ENCODE measurements around the gene SP6. TPM values are rescaled to one million over a fixed set of nuclear protein-coding genes. Genes with fewer than 3 reads are reported as not detected.

SP6 gene
- total RNA-seq, 2 experiments from 2014 or later: 0.10 to 0.19 TPM

DNA sequence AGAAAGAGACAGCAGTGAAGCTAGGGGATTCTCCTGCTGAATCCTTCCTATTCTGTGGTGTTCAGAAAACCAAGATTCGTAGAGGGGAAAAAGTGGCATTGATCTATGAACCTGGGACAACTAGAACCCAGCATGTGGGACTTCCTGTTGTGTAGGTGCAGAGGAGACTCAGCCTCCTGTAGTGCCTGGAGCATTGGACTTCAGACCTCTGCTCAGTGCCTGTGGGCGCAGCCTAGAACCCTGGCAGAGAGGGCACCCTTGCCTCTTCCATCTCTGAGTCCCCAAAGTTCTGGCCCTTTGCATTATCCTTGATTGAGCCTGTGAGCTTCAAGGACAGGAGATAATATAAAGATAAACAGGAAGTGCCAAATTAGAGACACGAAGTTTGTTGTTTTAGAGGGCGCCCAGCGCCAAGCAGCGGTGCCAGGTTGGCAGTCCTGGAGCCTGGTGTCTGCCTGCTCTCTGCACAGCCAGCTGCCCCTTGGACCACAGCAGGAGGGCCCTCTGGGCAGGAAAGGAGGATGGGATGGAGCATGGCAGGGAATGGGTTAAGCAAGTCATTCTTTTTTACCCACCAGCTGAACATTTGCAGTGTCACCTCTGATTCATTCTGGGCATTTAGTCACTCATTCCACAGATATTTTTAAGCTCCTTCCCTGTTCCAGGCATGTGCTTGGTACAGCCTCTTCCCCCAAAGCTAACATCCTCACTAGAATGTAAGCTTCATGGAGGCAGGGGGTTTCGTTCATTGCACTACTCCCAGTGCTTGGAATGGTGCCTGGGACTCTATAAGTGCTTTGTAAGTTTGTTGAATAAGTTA is 11.9 kb upstream of the SP6 start:
- H3K27me3 Mint-ChIP-seq (ENCODE audit: low read depth): no peaks in the 10 kb centered on the region
- H3K4me3 Mint-ChIP-seq: no peak overlapping the region
- intact Hi-C loops (cut with micrococcal nuclease): no loop called here
- no peak for DNase-seq
- CTCF ChIA-PET: interaction anchor here (0.6 to 1.6 kb wide), 5 partner anchors 15 to 624 kb away, joined by 3 to 6 read pairs (median 5); no protein-coding TSS in a partner anchor
- H3K36me3 Mint-ChIP-seq (ENCODE audit: low read depth): no peaks in the 10 kb centered on the region
- no peaks in the 10 kb centered on the region for H3K9me3 Mint-ChIP-seq
- H3K27ac Mint-ChIP-seq: no peak overlapping the region
- H3K4me1 Mint-ChIP-seq (ENCODE audit: low read depth): peaks cover 21% of the 10 kb centered on the region

- Mint-ChIP-seq H3K4me3 (no peak overlapping the region), H3K36me3 (ENCODE audit: low read depth) (no peaks in the 10 kb centered on the region), H3K9me3 (no peaks in the 10 kb centered on the region), H3K4me1 (ENCODE audit: low read depth) (peaks cover 20% of the 10 kb centered on the region), H3K27me3 (ENCODE audit: low read depth) (peaks cover 4% of the 10 kb centered on the region), H3K27ac (no peak overlapping the region)
- DNase-seq: no peak
- intact Hi-C loops (cut with micrococcal nuclease): no loop called here
- CTCF ChIA-PET: interaction anchor here (1.1 to 1.8 kb wide), 4 partner anchors 13 to 25 kb away, joined by 4 to 6 read pairs (median 5); partner anchors contain the start of gene SCRN2
These were observed 9.4 kb upstream of the SP6 start for GRCh38 chr17:47860386-47860785.

GRCh38 chr17:47857551-47858455 is 6.8 kb upstream of the SP6 start:
- no peaks in the 10 kb centered on the region for H3K36me3 Mint-ChIP-seq (ENCODE audit: low read depth)
- no peaks in the 10 kb centered on the region for H3K9me3 Mint-ChIP-seq
- CTCF ChIA-PET: interaction anchor here (0.8 to 1.7 kb wide), 4 partner anchors 9 to 216 kb away, joined by 3 to 8 read pairs (median 4); no protein-coding TSS in a partner anchor
- no peak overlapping the region for H3K4me3 Mint-ChIP-seq
- H3K27ac Mint-ChIP-seq: no peak overlapping the region
- peaks cover 28% of the 10 kb centered on the region for H3K27me3 Mint-ChIP-seq (ENCODE audit: low read depth)
- no peak for DNase-seq
- H3K4me1 Mint-ChIP-seq (ENCODE audit: low read depth): peaks cover 4% of the 10 kb centered on the region
- intact Hi-C loops (cut with micrococcal nuclease): no loop called here

GRCh38 chr17:47856830-47857229 is 5.9 kb upstream of the SP6 start:
- Mint-ChIP-seq H3K27me3 (ENCODE audit: low read depth) (peaks cover 38% of the 10 kb centered on the region), H3K4me3 (no peak overlapping the region), H3K4me1 (ENCODE audit: low read depth) (peaks cover 8% of the 10 kb centered on the region), H3K9me3 (no peaks in the 10 kb centered on the region), H3K36me3 (ENCODE audit: low read depth) (no peaks in the 10 kb centered on the region), H3K27ac (no peak overlapping the region)
- CTCF ChIA-PET: interaction anchor here (0.8 to 1.9 kb wide), 5 partner anchors 9 to 217 kb away, joined by 3 to 8 read pairs (median 3); partner anchors contain the start of gene SCRN2
- intact Hi-C loops (cut with micrococcal nuclease): no loop called here
- DNase-seq: no peak

DNA sequence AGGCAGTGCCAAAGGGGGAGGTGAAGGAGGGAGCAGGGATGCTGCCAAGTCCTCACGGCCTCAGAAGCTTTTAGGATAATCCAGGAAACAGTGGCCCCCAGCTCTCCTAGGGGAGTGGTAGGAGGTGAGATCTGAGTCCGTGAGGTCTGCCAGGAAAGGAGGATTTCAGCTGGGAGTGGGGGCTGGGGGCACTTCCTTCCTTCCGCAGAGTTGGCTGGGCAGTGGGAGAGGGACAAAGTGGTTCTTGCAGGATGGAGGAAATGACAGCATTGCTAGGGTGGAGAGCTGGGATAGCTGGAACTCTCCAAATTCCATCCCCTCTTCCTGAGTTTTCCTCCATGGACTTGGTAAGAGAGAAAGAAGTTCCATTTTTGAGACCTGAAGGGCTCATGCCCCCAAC is 4.8 kb upstream of the SP6 start:
- H3K9me3 Mint-ChIP-seq: no peaks in the 10 kb centered on the region
- no peak for DNase-seq
- no peaks in the 10 kb centered on the region for H3K36me3 Mint-ChIP-seq (ENCODE audit: low read depth)
- H3K27ac Mint-ChIP-seq: no peak overlapping the region
- CTCF ChIA-PET: interaction anchor here (1.0 to 1.9 kb wide), 5 partner anchors 8 to 123 kb away, joined by 3 to 8 read pairs (median 3); partner anchors contain the start of gene SCRN2
- H3K4me1 Mint-ChIP-seq (ENCODE audit: low read depth): peaks cover 12% of the 10 kb centered on the region
- H3K27me3 Mint-ChIP-seq (ENCODE audit: low read depth): peaks cover 40% of the 10 kb centered on the region
- intact Hi-C loops (cut with micrococcal nuclease): no loop called here
- no peak overlapping the region for H3K4me3 Mint-ChIP-seq

GRCh38 chr17:47853616-47854015 is 2.7 kb upstream of the SP6 start:
- H3K9me3 Mint-ChIP-seq: no peaks in the 10 kb centered on the region
- H3K4me3 Mint-ChIP-seq: no peak overlapping the region
- peaks cover 62% of the 10 kb centered on the region for H3K27me3 Mint-ChIP-seq (ENCODE audit: low read depth)
- DNase-seq: no peak
- H3K4me1 Mint-ChIP-seq (ENCODE audit: low read depth): peaks cover 18% of the 10 kb centered on the region
- H3K27ac Mint-ChIP-seq: no peak overlapping the region
- CTCF ChIA-PET: interaction anchor here (1.0 to 14.9 kb wide), 3 partner anchors 10 to 35 kb away, joined by 3 to 460 read pairs (median 17); partner anchors contain the start of gene SP2
- intact Hi-C loops (cut with micrococcal nuclease): no loop called here
- H3K36me3 Mint-ChIP-seq (ENCODE audit: low read depth): no peaks in the 10 kb centered on the region

GRCh38 chr17:47852113-47852949 is 1.4 kb upstream of the SP6 start:
- intact Hi-C loops (cut with micrococcal nuclease): no loop called here
- Mint-ChIP-seq H3K4me1 (ENCODE audit: low read depth) (peaks cover 18% of the 10 kb centered on the region), H3K9me3 (no peaks in the 10 kb centered on the region), H3K36me3 (ENCODE audit: low read depth) (no peaks in the 10 kb centered on the region), H3K27ac (no peak overlapping the region), H3K27me3 (ENCODE audit: low read depth) (peaks cover 68% of the 10 kb centered on the region), H3K4me3 (no peak overlapping the region)
- CTCF ChIA-PET: interaction anchor here (3.5 to 14.9 kb wide), 2 partner anchors 9 to 36 kb away, joined by 17 to 460 read pairs; partner anchors contain the start of gene SP2
- no peak for DNase-seq

DNA sequence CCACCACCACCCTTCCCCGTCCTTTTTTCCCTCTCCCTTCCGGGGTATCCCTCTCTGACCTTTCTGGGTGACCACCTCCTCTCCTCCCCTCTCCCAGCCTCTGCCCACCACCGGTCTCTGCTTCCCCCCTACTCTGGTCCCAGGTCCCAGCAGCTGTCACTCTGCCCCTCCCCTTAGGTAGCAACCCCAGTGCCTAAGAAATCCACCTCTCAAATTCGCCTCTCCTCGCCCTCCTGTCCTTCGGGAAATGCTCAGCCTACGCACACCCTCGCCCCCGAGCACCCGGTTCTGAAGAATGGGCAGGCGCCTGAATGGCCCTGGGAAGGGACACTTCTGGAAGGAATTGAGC is 775 bp upstream of the SP6 start:
- peaks cover 23% of the 10 kb centered on the region for H3K4me1 Mint-ChIP-seq (ENCODE audit: low read depth)
- CTCF ChIA-PET: interaction anchor here (3.5 to 14.9 kb wide), 2 partner anchors 9 to 37 kb away, joined by 17 to 460 read pairs; partner anchors contain the start of gene SP2
- no peak for DNase-seq
- peaks cover 74% of the 10 kb centered on the region for H3K27me3 Mint-ChIP-seq (ENCODE audit: low read depth)
- no peaks in the 10 kb centered on the region for H3K9me3 Mint-ChIP-seq
- intact Hi-C loops (cut with micrococcal nuclease): no loop called here
- no peak overlapping the region for H3K27ac Mint-ChIP-seq
- no peak overlapping the region for H3K4me3 Mint-ChIP-seq
- H3K36me3 Mint-ChIP-seq (ENCODE audit: low read depth): no peaks in the 10 kb centered on the region

GRCh38 chr17:47850373-47850691 is 631 bp downstream of the SP6 start:
- H3K4me1 Mint-ChIP-seq (ENCODE audit: low read depth): peaks cover 23% of the 10 kb centered on the region
- H3K9me3 Mint-ChIP-seq: no peaks in the 10 kb centered on the region
- no peak for DNase-seq
- intact Hi-C loops (cut with micrococcal nuclease): no loop called here
- peaks cover 82% of the 10 kb centered on the region for H3K27me3 Mint-ChIP-seq (ENCODE audit: low read depth)
- H3K36me3 Mint-ChIP-seq (ENCODE audit: low read depth): no peaks in the 10 kb centered on the region
- H3K4me3 Mint-ChIP-seq: peak overlapping the region; percentile 17
- no peak overlapping the region for H3K27ac Mint-ChIP-seq
- CTCF ChIA-PET: interaction anchor here (0.6 to 14.9 kb wide), 6 partner anchors 7 to 224 kb away, joined by 3 to 460 read pairs (median 6); partner anchors contain the start of genes SCRN2 and SP2

DNA sequence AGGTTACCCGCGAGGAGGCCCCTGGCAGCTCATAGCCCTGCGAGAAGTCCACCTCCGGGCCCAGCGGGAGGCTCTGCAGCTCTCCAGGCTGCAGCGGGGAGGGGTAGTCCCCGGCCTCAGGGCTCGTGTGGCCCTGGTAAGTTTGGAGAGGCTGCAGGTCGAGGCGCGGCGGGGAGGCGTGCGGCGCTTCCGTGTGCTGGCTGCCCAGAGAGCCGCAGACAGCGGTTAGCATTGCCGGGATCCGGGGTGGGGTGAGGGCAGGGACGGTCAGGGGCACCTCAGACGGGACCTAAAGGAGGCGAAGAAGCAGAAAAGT is 2.8 kb downstream of the SP6 start:
- intact Hi-C loops (cut with micrococcal nuclease): loop anchor here (10.0 kb wide), 1 partner anchor 257 kb away; the partner anchor contains the start of genes CBX1 and SNX11
- H3K36me3 Mint-ChIP-seq (ENCODE audit: low read depth): no peaks in the 10 kb centered on the region
- CTCF ChIA-PET: interaction anchor here (0.6 to 14.9 kb wide), 4 partner anchors 8 to 674 kb away, joined by 3 to 460 read pairs (median 6); partner anchors contain the start of gene SP2
- H3K27me3 Mint-ChIP-seq (ENCODE audit: low read depth): peaks cover 68% of the 10 kb centered on the region
- peaks cover 24% of the 10 kb centered on the region for H3K4me1 Mint-ChIP-seq (ENCODE audit: low read depth)
- no peak overlapping the region for H3K27ac Mint-ChIP-seq
- H3K4me3 Mint-ChIP-seq: no peak overlapping the region
- no peak for DNase-seq
- no peaks in the 10 kb centered on the region for H3K9me3 Mint-ChIP-seq

DNA sequence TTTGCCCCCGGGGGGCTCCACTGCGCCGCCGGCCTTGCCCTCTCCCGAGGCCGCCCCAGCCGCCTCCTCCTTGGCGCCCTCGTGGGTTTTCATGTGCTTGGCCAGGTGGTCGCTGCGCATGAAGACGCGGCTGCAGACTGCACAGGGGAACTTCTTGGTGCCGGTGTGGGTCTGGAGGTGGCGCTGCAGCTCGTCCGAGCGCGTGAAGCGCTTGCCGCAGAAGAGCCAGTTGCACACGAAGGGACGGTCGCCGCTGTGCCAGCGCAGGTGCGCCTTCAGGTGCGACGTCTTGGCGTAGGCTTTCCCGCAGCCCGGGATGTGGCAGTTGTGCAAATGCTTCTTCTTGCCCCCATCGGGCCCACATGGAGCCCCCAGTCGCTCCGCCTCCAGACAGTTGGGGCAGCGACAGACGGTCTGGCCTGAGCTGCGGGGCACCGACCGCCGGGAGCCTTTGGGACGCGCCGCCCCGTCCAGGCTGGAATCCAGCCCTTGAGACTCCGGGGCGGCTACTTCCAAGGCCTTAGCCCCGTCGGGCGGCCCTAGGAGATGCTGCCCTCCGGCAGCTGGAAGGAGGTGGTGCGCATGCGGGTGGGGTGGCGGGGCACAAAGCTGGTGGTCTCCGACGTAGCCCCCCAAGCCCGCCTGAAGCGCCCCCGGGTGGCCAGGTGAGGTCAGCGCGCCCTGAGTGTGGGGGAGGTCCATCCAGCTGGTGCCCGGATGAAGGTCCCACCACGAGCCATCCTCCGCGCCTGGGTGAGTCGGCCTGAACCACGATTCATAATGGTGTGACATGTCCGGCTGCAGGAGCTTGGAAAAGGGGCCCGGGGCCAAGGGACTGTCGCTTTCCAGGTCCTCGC is 3.4 kb downstream of the SP6 start:
- no peaks in the 10 kb centered on the region for H3K9me3 Mint-ChIP-seq
- no peak overlapping the region for H3K4me3 Mint-ChIP-seq
- intact Hi-C loops (cut with micrococcal nuclease): loop anchor here (1.0 to 10.0 kb wide), 2 partner anchors 43 to 257 kb away; partner anchors contain the start of genes CBX1 and SNX11
- DNase-seq: peak; percentile 55
- no peak overlapping the region for H3K27ac Mint-ChIP-seq
- H3K4me1 Mint-ChIP-seq (ENCODE audit: low read depth): peaks cover 28% of the 10 kb centered on the region
- H3K36me3 Mint-ChIP-seq (ENCODE audit: low read depth): no peaks in the 10 kb centered on the region
- H3K27me3 Mint-ChIP-seq (ENCODE audit: low read depth): peaks cover 63% of the 10 kb centered on the region
- CTCF ChIA-PET: interaction anchor here (0.6 to 14.9 kb wide), 7 partner anchors 9 to 674 kb away, joined by 3 to 460 read pairs (median 4); partner anchors contain the start of gene SP2
